ENCODE data around the gene HAGH.

GRCh38 chr16:1759511-1759910, 67.1 kb downstream of the HAGH start:
- no peak for TF ChIP-seq CTCF (IDR thresholded peaks at IDR 0.05; ENCODE audit: low read depth, low read length, poor library complexity, severe bottlenecking)
- TF ChIP-seq EZH2phosphoT487 (IDR thresholded peaks at IDR 0.05; ENCODE audit: borderline replicate concordance, low read length), result no peak

Data from DOHH2 (cell line).